ENCODE measurements around the gene FADD.

- TF ChIP-seq POLR2AphosphoS5 (IDR thresholded peaks at IDR 0.05), result no peak
- TF ChIP-seq CTCF (IDR thresholded peaks at IDR 0.05), result no peak
- no peak for TF ChIP-seq POLR2A (IDR thresholded peaks at IDR 0.05)
Observed at GRCh38 chr11:70212227-70212811, 9.2 kb downstream of the FADD start.

All from prostate gland (tissue), 2 donors.